H1 (cell line): Measurements from ENCODE around the gene DOK7. TPM values are rescaled to one million over a fixed set of nuclear protein-coding genes. Genes with fewer than 3 reads are reported as not detected.
A peak's percentile ranks its signal among the peaks of the same experiment; 100 is the strongest.

ENCODE experiments used
- CTCF ChIA-PET: fragments of 300-600 bp; sonication (Branson Sonifier 250); formaldehyde crosslinking; loops from one replicate; lab custom pipeline; 2021; ENCODE audit not compliant: partially characterized antibody; lab: Charles Lee
- POLR2A ChIA-PET: fragments of 300-600 bp; sonication (Branson Sonifier 250); formaldehyde crosslinking; loops from one replicate; lab custom pipeline; 2021; ENCODE audit warnings: inconsistent platforms; ENCODE audit not compliant: partially characterized antibody; lab: Charles Lee
- DNase-seq, 2 experiments: peaks; one replicate each; pipeline versions ENCODE4 v3.0.0 to v3.0.0-alpha.2; 2010 to 2022; ENCODE audit warnings: low spot score in 2 of 2, low read depth in 1 of 2, mixed read lengths in 1 of 2
- FAIRE-seq: peaks from 2 replicates; lab custom pipeline; 2011; peaks lifted over from hg19 to GRCh38; lab: Jason Lieb, UNC
- H2AFZ ChIP-seq: 2 replicates; pipeline ENCODE4 v1.8.1; 2012; ENCODE audit warnings: low read length, inconsistent platforms
- H2AK5ac ChIP-seq: 2 replicates; pipeline ENCODE4 v1.6.1; 2013; ENCODE audit warnings: low read depth, low read length
- H2BK120ac ChIP-seq: replicated peaks from 2 replicates; pipeline ENCODE3; 2013; ENCODE audit warnings: low read depth, low read length, inconsistent platforms
- H2BK12ac ChIP-seq: 2 replicates; pipeline ENCODE4 v1.6.1; 2013; ENCODE audit warnings: low read depth, low read length
- H2BK15ac ChIP-seq: 2 replicates; pipeline ENCODE4 v1.6.1; 2013; ENCODE audit warnings: low read length
- H2BK20ac ChIP-seq: 2 replicates; pipeline ENCODE4 v1.6.1; 2013; ENCODE audit warnings: low read length
- H2BK5ac ChIP-seq: 2 replicates; pipeline ENCODE4 v1.6.1; 2013; ENCODE audit warnings: low read depth, low read length
- H3K14ac ChIP-seq: 2 replicates; pipeline ENCODE4 v1.6.1; 2013; ENCODE audit warnings: inconsistent platforms; ENCODE audit not compliant: insufficient read length
- H3K18ac ChIP-seq: 2 replicates; pipeline ENCODE4 v1.6.1; 2013; ENCODE audit warnings: low read length; ENCODE audit errors: extremely low read depth
- H3K23ac ChIP-seq: 2 replicates; pipeline ENCODE4 v1.6.1; 2013; ENCODE audit warnings: inconsistent platforms; ENCODE audit not compliant: insufficient read length
- H3K23me2 ChIP-seq: 2 replicates; pipeline ENCODE4 v1.6.1; 2013; ENCODE audit warnings: low read depth, low read length
- H3K27ac ChIP-seq: 2 replicates; pipeline ENCODE4 v1.6.1; 2011; ENCODE audit warnings: low read depth, low read length, inconsistent platforms
- H3K27me3 ChIP-seq, 4 experiments: replicated peaks in 1 of 4; 1 replicate in 1 of 4; 2 replicates in 3 of 4; pipeline versions ENCODE4 v1.6.1 to v1.8.1; 2011 to 2013; ENCODE audit warnings: low read length in 3 of 4, mild to moderate bottlenecking in 3 of 4, inconsistent platforms in 2 of 4, mixed read lengths in 2 of 4, moderate library complexity in 1 of 4; ENCODE audit not compliant: control insufficient read depth in 3 of 4, insufficient read depth in 3 of 4; ENCODE audit errors: extremely low read depth in 1 of 4
- H3K36me3 ChIP-seq, 4 experiments: 2 replicates each; pipeline versions ENCODE4 v1.6.1 to v1.8.1; 2011 to 2013; ENCODE audit warnings: mild to moderate bottlenecking in 4 of 4, low read length in 3 of 4, moderate library complexity in 2 of 4, control low read depth in 1 of 4, inconsistent platforms in 1 of 4; ENCODE audit not compliant: insufficient read depth in 4 of 4, control insufficient read depth in 2 of 4
- H3K4ac ChIP-seq: replicated peaks from 2 replicates; pipeline ENCODE3; 2013; ENCODE audit warnings: low read length, low read depth, mixed read lengths, inconsistent platforms; ENCODE audit not compliant: insufficient read length
- H3K4me1 ChIP-seq, 4 experiments: replicated peaks in 1 of 4; 1 replicate in 1 of 4; 2 replicates in 3 of 4; pipeline versions ENCODE4 v1.6.1 to v1.8.1; 2011 to 2013; ENCODE audit warnings: low read length in 3 of 4, inconsistent platforms in 2 of 4, mixed read lengths in 1 of 4; ENCODE audit not compliant: insufficient read depth in 4 of 4, control insufficient read depth in 3 of 4
- H3K4me2 ChIP-seq, 2 experiments: 2 replicates each; pipeline versions ENCODE4 v1.6.1 to v1.8.1; 2011 to 2013; ENCODE audit warnings: low read depth in 2 of 2, low read length in 2 of 2, control low read depth in 1 of 2, inconsistent platforms in 1 of 2, mild to moderate bottlenecking in 1 of 2; ENCODE audit not compliant: insufficient read depth in 1 of 2
- H3K4me3 ChIP-seq, 4 experiments: fragments of 200-600, 300-600 bp in 1 of 4; sonication (generic), shearing (Covaris generic), sonication (Bioruptor Twin) in 1 of 4; 2 replicates each; pipeline versions ENCODE4 v1.5.1 to v1.8.1; 2011 to 2016; ENCODE audit warnings: low read length in 4 of 4, low read depth in 3 of 4, control low read depth in 2 of 4, inconsistent platforms in 2 of 4, mild to moderate bottlenecking in 2 of 4, mixed read lengths in 1 of 4, moderate library complexity in 1 of 4; ENCODE audit not compliant: insufficient read depth in 2 of 4; ENCODE audit errors: extremely low read depth in 1 of 4
- H3K56ac ChIP-seq: replicated peaks from 2 replicates; pipeline ENCODE3; 2013; ENCODE audit warnings: low read depth, mild to moderate bottlenecking, mixed read lengths, low read length, inconsistent platforms; ENCODE audit not compliant: insufficient read length
- H3K79me1 ChIP-seq: 2 replicates; pipeline ENCODE4 v1.6.1; 2013; ENCODE audit warnings: low read depth, low read length, control low read depth
- H3K79me2 ChIP-seq, 2 experiments: 2 replicates each; pipeline versions ENCODE4 v1.6.1 to v1.8.1; 2012 to 2013; ENCODE audit warnings: low read length in 2 of 2, mild to moderate bottlenecking in 2 of 2, inconsistent platforms in 1 of 2; ENCODE audit not compliant: insufficient read depth in 2 of 2, control insufficient read depth in 1 of 2
- H3K9ac ChIP-seq, 4 experiments: replicated peaks in 1 of 4; 1 replicate in 1 of 4; 2 replicates in 3 of 4; pipeline versions ENCODE4 v1.6.1 to v1.8.1; 2011 to 2013; ENCODE audit warnings: low read depth in 3 of 4, low read length in 3 of 4, control low read depth in 2 of 4, mild to moderate bottlenecking in 2 of 4, moderate library complexity in 2 of 4, inconsistent platforms in 1 of 4; ENCODE audit errors: extremely low read depth in 1 of 4
- H3K9me3 ChIP-seq, 2 experiments: 2 replicates each; pipeline versions ENCODE4 v1.6.1 to v1.8.1; 2012 to 2013; ENCODE audit warnings: mild to moderate bottlenecking in 2 of 2, moderate library complexity in 2 of 2, control low read depth in 1 of 2, inconsistent platforms in 1 of 2, low read depth in 1 of 2, low read length in 1 of 2, mixed read lengths in 1 of 2; ENCODE audit not compliant: insufficient read depth in 2 of 2
- H4K20me1 ChIP-seq, 2 experiments: replicated peaks in 1 of 2; 2 replicates each; pipeline versions ENCODE3 to v1.8.1; 2011 to 2013; ENCODE audit warnings: inconsistent platforms in 2 of 2, low read length in 2 of 2, mild to moderate bottlenecking in 1 of 2; ENCODE audit not compliant: insufficient read depth in 2 of 2, control insufficient read depth in 1 of 2
- H4K5ac ChIP-seq: 2 replicates; pipeline ENCODE4 v1.6.1; 2013; ENCODE audit warnings: low read length, low read depth, mixed read lengths, inconsistent platforms; ENCODE audit not compliant: insufficient read length
- H4K8ac ChIP-seq: 2 replicates; pipeline ENCODE4 v1.8.0; 2013; ENCODE audit warnings: mild to moderate bottlenecking, moderate library complexity, low read length, inconsistent platforms; ENCODE audit not compliant: insufficient read depth; ENCODE audit errors: extremely low read depth
- H4K91ac ChIP-seq: replicated peaks from 2 replicates; pipeline ENCODE3; 2013; ENCODE audit warnings: low read length, mixed read lengths, inconsistent platforms; ENCODE audit not compliant: insufficient read length
- EP300 ChIP-seq, 2 experiments: IDR thresholded peaks; 1 replicate in 1 of 2; 2 replicates in 1 of 2; pipeline ENCODE4 v1.6.1; 2011 to 2012; ENCODE audit warnings: low read depth in 2 of 2, low read length in 2 of 2, mild to moderate bottlenecking in 2 of 2, borderline replicate concordance in 1 of 2, inconsistent platforms in 1 of 2, moderate library complexity in 1 of 2
- KDM1A ChIP-seq: fragments of 200-600, 300-600 bp; sonication (generic); IDR thresholded peaks from 2 replicates; pipeline ENCODE4 v1.7.1; 2016; ENCODE audit warnings: mild to moderate bottlenecking, low read length, borderline replicate concordance
- KDM4A ChIP-seq: IDR thresholded peaks from one replicate; pipeline ENCODE4 v1.7.1; 2012; ENCODE audit warnings: low read depth, mild to moderate bottlenecking, moderate library complexity, low read length, inconsistent platforms; ENCODE audit not compliant: severe bottlenecking
- KDM5A ChIP-seq: fragments of 200-600 bp; IDR thresholded peaks from 2 replicates; pipeline ENCODE4 v1.7.1; 2012; ENCODE audit warnings: mild to moderate bottlenecking, low read length, inconsistent platforms, mixed read lengths
- NANOG ChIP-seq: IDR thresholded peaks from 2 replicates; pipeline ENCODE4 v1.6.1; 2011; ENCODE audit warnings: low read length, low read depth, mild to moderate bottlenecking, inconsistent platforms; ENCODE audit not compliant: insufficient read depth, poor library complexity, severe bottlenecking
- RAD21 ChIP-seq, 2 experiments: IDR thresholded peaks in 1 of 2; conservative IDR thresholded peaks in 1 of 2; 2 replicates each; pipeline ENCODE4 v1.6.1; 2011; ENCODE audit warnings: low read depth in 2 of 2, low read length in 2 of 2, improper control_type of control experiment in 1 of 2, inconsistent platforms in 1 of 2, mild to moderate bottlenecking in 1 of 2, moderate library complexity in 1 of 2
- SP2 ChIP-seq: IDR thresholded peaks from 2 replicates; pipeline ENCODE4 v1.6.1; 2012; ENCODE audit warnings: mild to moderate bottlenecking, low read length, inconsistent platforms
- TAF1 ChIP-seq: IDR thresholded peaks from 2 replicates; pipeline ENCODE4 v1.6.1; 2011; ENCODE audit warnings: mild to moderate bottlenecking, low read depth, low read length
- TCF12 ChIP-seq: IDR thresholded peaks from 2 replicates; pipeline ENCODE4 v1.6.1; 2011; ENCODE audit warnings: low read depth, mild to moderate bottlenecking, low read length
- WGBS, 2 experiments: shearing (Covaris generic) in 1 of 2; methylation state at CpG; one replicate each; pipeline versions ENCODE4 v1.1.6 to v1.1.7; 2013 to 2015; ENCODE audit warnings: low lambda C conversion rate in 2 of 2, mixed read lengths in 2 of 2, inconsistent platforms in 1 of 2, low coverage in 1 of 2, missing lambda C conversion rate in 1 of 2; ENCODE audit not compliant: insufficient replicate concordance in 2 of 2, insufficient coverage in 1 of 2, insufficient read length in 1 of 2; ENCODE audit errors: extremely low coverage in 1 of 2, missing lambda C conversion rate in 1 of 2; 5-methylcytosine and 5-hydroxymethylcytosine counted together
- polyA plus RNA-seq, 7 experiments: library from polyadenylated mRNA; depleted of rRNA in 3 of 7; stranded (reverse) in 5 of 7; unstranded in 2 of 7; fragments of >200 nt in 5 of 7; fragments of 200-250 nt in 2 of 7; gene quantifications; 1 replicate in 5 of 7; 2 replicates in 1 of 7; 4 replicates in 1 of 7; pipeline versions ENCODE4 v1.2.1 to v1.2.3, GENCODE V29; 2011 to 2013; ENCODE audit warnings: missing spikeins in 2 of 7, mixed read lengths in 2 of 7
- total RNA-seq: library from RNA; stranded (reverse); fragmentation: NEBNext Ultra II Directional; extraction: Animal tissue kit (Norgen Biotek cat#: 25700); gene quantifications from 2 replicates; pipeline ENCODE4 v1.2.1, GENCODE V29; 2021
- TF ChIP-seq, protein P1 (sequence below), 3 experiments: IDR thresholded peaks; 1 replicate in 2 of 3; 2 replicates in 1 of 3; pipeline versions ENCODE4 v1.5.1 to v1.6.1; 2011; ENCODE audit warnings: low read length in 3 of 3, mild to moderate bottlenecking in 3 of 3, inconsistent platforms in 2 of 3, low read depth in 1 of 3, moderate library complexity in 1 of 3; ENCODE audit not compliant: insufficient read depth in 1 of 3; ENCODE audit errors: control extremely low read depth in 1 of 3

Gene DOK7
- total and polyA plus RNA-seq, 2 of the 8 experiments (the other 6 are each of a cell fraction or from before 2014, with no cell fraction given): 0.32 TPM; not detected in 1

DNA sequence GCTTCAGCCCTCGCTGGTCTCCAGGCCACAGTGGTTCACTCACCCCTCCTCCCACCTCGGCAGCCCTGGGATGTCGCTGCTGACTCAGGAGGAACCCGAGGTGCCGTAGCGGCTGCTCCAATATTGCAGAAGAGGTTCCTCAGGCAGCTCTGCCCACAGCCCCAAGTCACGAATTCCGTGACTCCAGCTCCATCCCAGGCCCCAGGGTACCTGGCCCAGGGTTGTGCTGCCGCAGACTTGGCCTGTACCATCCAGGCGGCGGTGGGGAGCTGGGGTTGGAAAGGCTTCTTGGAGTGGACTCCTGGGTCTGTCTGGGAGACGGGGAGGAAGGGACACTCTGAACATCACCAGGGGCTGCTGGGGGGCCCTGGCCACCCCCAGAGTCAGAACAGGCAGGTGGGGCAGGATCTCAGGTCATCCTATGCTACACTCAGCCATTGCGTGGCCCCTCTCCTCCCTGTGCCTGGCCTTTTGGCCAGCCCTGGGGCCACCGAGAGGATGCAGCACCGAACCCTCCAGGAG lies 22.1 kb upstream of the DOK7 start:
- Histone ChIP-seq H4K91ac (no peak overlapping the region), H4K20me1 (no peaks in the 10 kb centered on the region), H3K27me3 (no peaks in the 10 kb centered on the region; a peak in 1 of 7 replicates), H2AK5ac (no peak overlapping the region), H3K79me2 (no peaks in the 10 kb centered on the region), H4K8ac (peak overlapping the region; percentile 68; the same call in 1 of the 2 replicates), H2BK5ac (no peak overlapping the region), H3K4me2 (no peak overlapping the region), H2BK20ac (no peak overlapping the region), H3K4ac (no peak overlapping the region), H4K5ac (no peak overlapping the region), H3K23me2 (no peaks in the 10 kb centered on the region), H3K79me1 (no peaks in the 10 kb centered on the region), H2BK15ac (no peak overlapping the region), H2BK120ac (no peak overlapping the region), H3K36me3 (no peaks in the 10 kb centered on the region), H2AFZ (no peak overlapping the region), H2BK12ac (no peak overlapping the region), H3K4me1 (no peaks in the 10 kb centered on the region), H3K56ac (no peak overlapping the region), H3K4me3 (no peak overlapping the region), H3K27ac (no peak overlapping the region), H3K9ac (no peak overlapping the region), H3K18ac (no peak overlapping the region), H3K9me3 (no peaks in the 10 kb centered on the region), H3K23ac (no peak overlapping the region), H3K14ac (no peak overlapping the region)
- CTCF ChIA-PET: interaction anchor here (0.7 to 11.6 kb wide), 13 partner anchors 9 to 196 kb away, joined by 3 to 152 read pairs (median 4); no protein-coding TSS in a partner anchor
- DNase-seq (no peak), FAIRE-seq (no peak)
- POLR2A ChIA-PET: interaction anchor here (1.0 kb wide), 1 partner anchor 12 kb away, joined by 3 read pairs; no protein-coding TSS in a partner anchor
- 86% methylated on average over 15 of the region's 15 CpGs; no CpG with 5 or more reads in 1 of the 2 experiments for WGBS, 2 experiments
- TF ChIP-seq KDM4A: no peak
- TF ChIP-seq, protein P1, sequence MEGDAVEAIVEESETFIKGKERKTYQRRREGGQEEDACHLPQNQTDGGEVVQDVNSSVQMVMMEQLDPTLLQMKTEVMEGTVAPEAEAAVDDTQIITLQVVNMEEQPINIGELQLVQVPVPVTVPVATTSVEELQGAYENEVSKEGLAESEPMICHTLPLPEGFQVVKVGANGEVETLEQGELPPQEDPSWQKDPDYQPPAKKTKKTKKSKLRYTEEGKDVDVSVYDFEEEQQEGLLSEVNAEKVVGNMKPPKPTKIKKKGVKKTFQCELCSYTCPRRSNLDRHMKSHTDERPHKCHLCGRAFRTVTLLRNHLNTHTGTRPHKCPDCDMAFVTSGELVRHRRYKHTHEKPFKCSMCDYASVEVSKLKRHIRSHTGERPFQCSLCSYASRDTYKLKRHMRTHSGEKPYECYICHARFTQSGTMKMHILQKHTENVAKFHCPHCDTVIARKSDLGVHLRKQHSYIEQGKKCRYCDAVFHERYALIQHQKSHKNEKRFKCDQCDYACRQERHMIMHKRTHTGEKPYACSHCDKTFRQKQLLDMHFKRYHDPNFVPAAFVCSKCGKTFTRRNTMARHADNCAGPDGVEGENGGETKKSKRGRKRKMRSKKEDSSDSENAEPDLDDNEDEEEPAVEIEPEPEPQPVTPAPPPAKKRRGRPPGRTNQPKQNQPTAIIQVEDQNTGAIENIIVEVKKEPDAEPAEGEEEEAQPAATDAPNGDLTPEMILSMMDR (IDR thresholded peaks at IDR 0.05; ENCODE audit: control extremely low read depth in 1 of 3, insufficient read depth in 1 of 3, low read depth in 1 of 3, low read length in 3 of 3): no peak
- TF ChIP-seq KDM5A: no peak
- no peak for TF ChIP-seq KDM1A
- TF ChIP-seq NANOG: no peak
- no peak for TF ChIP-seq RAD21 (IDR thresholded peaks at IDR 0.05 in 1 of 2, conservative IDR thresholded peaks at IDR 0.05 in 1 of 2; ENCODE audit: low read depth in 2 of 2, low read length in 2 of 2)
- no peak for TF ChIP-seq SP2
- TF ChIP-seq TCF12: no peak
- no peak for TF ChIP-seq TAF1
- TF ChIP-seq EP300 (IDR thresholded peaks at IDR 0.05; ENCODE audit: borderline replicate concordance in 1 of 2, low read depth in 2 of 2, low read length in 2 of 2): no peak
